A549 (cell line): ENCODE measurements around the gene SLC22A16. TPM values are rescaled to one million over a fixed set of nuclear protein-coding genes. Genes with fewer than 3 reads are reported as not detected.

ENCODE experiments used
- ATAC-seq, 2 experiments: fragments of 200-7000 bp in 1 of 2; fragments of >200 bp in 1 of 2; cut with Nextera tagmentation in 1 of 2; cut with Tn5 transposase in 1 of 2; 3 replicates each; pipeline versions ENCODE4 v1.8.0 to v1.9.1; 2018 to 2020; ENCODE audit warnings: mild to moderate bottlenecking in 1 of 2, moderate library complexity in 1 of 2
- CTCF ChIA-PET: fragments of 300-600 bp; sonication (Branson Sonifier 250); formaldehyde crosslinking; extraction: SDS; loops from one replicate; lab custom pipeline; 2021; ENCODE audit warnings: antibody characterized with exemption, inconsistent platforms; lab: Yijun Ruan, JAX
- POLR2A ChIA-PET: fragments of 350-600 bp; formaldehyde crosslinking; extraction: SDS; loops from one replicate; lab custom pipeline; 2021; ENCODE audit warnings: antibody characterized with exemption, inconsistent platforms; lab: Yijun Ruan, JAX
- DNase-seq, 2 experiments: peaks; one replicate each; pipeline versions ENCODE4 v3.0.0 to v3.0.0-alpha.2; 2011 to 2016; ENCODE audit warnings: low read depth in 1 of 2, low spot score in 1 of 2
- FAIRE-seq: peaks from 2 replicates; lab custom pipeline; 2011; peaks lifted over from hg19 to GRCh38; lab: Jason Lieb, UNC
- H3K27ac ChIP-seq, 2 experiments: fragments of >200 bp; sonication (Bioruptor Twin); formaldehyde crosslinking; 3 replicates each; pipeline ENCODE4 v1.5.1; 2016 to 2017
- H3K4me1 ChIP-seq: fragments of >200 bp; sonication (Bioruptor Twin); formaldehyde crosslinking; 3 replicates; pipeline ENCODE4 v1.6.1; 2016
- H3K4me2 ChIP-seq: fragments of >200 bp; sonication (Bioruptor Twin); formaldehyde crosslinking; 3 replicates; pipeline ENCODE4 v1.6.1; 2016
- H3K4me3 ChIP-seq: fragments of >200 bp; sonication (Bioruptor Twin); formaldehyde crosslinking; 3 replicates; pipeline ENCODE4 v1.5.1; 2016
- H3K9me3 ChIP-seq: fragments of >200 bp; sonication (Bioruptor Twin); formaldehyde crosslinking; 3 replicates; pipeline ENCODE4 v1.6.1; 2016
- CBX8 ChIP-seq: fragments of 200-600 bp; sonication (generic); IDR thresholded peaks from 2 replicates; pipeline ENCODE4 v1.6.1; 2016
- CHD4 ChIP-seq: fragments of 200-600 bp; sonication (generic); IDR thresholded peaks from 2 replicates; pipeline ENCODE4 v1.6.1; 2016; ENCODE audit warnings: antibody characterized with exemption, mild to moderate bottlenecking, borderline replicate concordance
- EHF ChIP-seq: fragments of 250-450 bp; sonication (Bioruptor Pico); IDR thresholded peaks from 2 replicates; pipeline ENCODE4 v1.5.0; 2020; ENCODE audit warnings: mild to moderate bottlenecking
- EHMT2 ChIP-seq: fragments of 200-600 bp; sonication (generic); IDR thresholded peaks from 2 replicates; pipeline ENCODE4 v1.6.1; 2016; ENCODE audit warnings: antibody characterized with exemption, low read depth, mild to moderate bottlenecking, moderate library complexity
- ESRRA ChIP-seq: fragments of 150-350 bp; IDR thresholded peaks from 2 replicates; pipeline ENCODE4 v1.6.1; 2014; ENCODE audit warnings: mild to moderate bottlenecking, low read length, borderline replicate concordance
- FOSL2 ChIP-seq, 2 experiments: fragments of 450-650 bp in 1 of 2; fragments of >200 bp in 1 of 2; sonication (Bioruptor Twin) in 1 of 2; formaldehyde crosslinking; IDR thresholded peaks; 2 replicates each; pipeline versions ENCODE4 v1.5.0 to v1.6.1; 2016 to 2020; ENCODE audit warnings: mild to moderate bottlenecking in 1 of 2, moderate library complexity in 1 of 2
- FOXS1 ChIP-seq: fragments of 250-450 bp; sonication (Bioruptor Pico); IDR thresholded peaks from 2 replicates; pipeline ENCODE4 v1.5.0; 2020; ENCODE audit warnings: mild to moderate bottlenecking, moderate library complexity
- GATA3 ChIP-seq: IDR thresholded peaks from 2 replicates; pipeline ENCODE4 v1.6.1; 2012; ENCODE audit warnings: borderline replicate concordance
- HDAC2 ChIP-seq: fragments of 200-600 bp; sonication (generic); IDR thresholded peaks from 2 replicates; pipeline ENCODE4 v1.6.1; 2016
- HEYL ChIP-seq: fragments of 250-450 bp; sonication (Bioruptor Pico); IDR thresholded peaks from 2 replicates; pipeline ENCODE4 v1.8.0; 2021; ENCODE audit warnings: mild to moderate bottlenecking, moderate library complexity
- JUNB ChIP-seq: fragments of >200 bp; sonication (Bioruptor Twin); formaldehyde crosslinking; IDR thresholded peaks from 2 replicates; pipeline ENCODE4 v1.6.1; 2016
- KDM1A ChIP-seq: fragments of 200-600 bp; sonication (generic); IDR thresholded peaks from 2 replicates; pipeline ENCODE4 v1.6.1; 2016; ENCODE audit warnings: low read depth, mild to moderate bottlenecking
- MAFK ChIP-seq: fragments of 450-650 bp; IDR thresholded peaks from 2 replicates; pipeline ENCODE4 v1.6.1; 2014; ENCODE audit not compliant: partially characterized antibody
- PHF8 ChIP-seq: fragments of 200-600 bp; sonication (generic); IDR thresholded peaks from 2 replicates; pipeline ENCODE4 v1.6.1; 2016; ENCODE audit warnings: low read depth, mild to moderate bottlenecking, antibody characterized with exemption, moderate library complexity, borderline replicate concordance
- POLR2AphosphoS2 ChIP-seq: conservative IDR thresholded peaks from 2 replicates; pipeline ENCODE4 v1.6.1; 2012; ENCODE audit warnings: low read length, improper control_type of control experiment, inconsistent platforms
- RARB ChIP-seq: fragments of 250-450 bp; sonication (Bioruptor Pico); IDR thresholded peaks from 2 replicates; pipeline ENCODE4 v1.8.0; 2021; ENCODE audit warnings: mild to moderate bottlenecking, moderate library complexity
- RNF2 ChIP-seq: fragments of 200-600 bp; sonication (generic); IDR thresholded peaks from 2 replicates; pipeline ENCODE4 v1.6.1; 2016; ENCODE audit warnings: low read depth, mild to moderate bottlenecking, antibody characterized with exemption, moderate library complexity, borderline replicate concordance
- SMC3 ChIP-seq: fragments of >200 bp; sonication (Bioruptor Twin); formaldehyde crosslinking; IDR thresholded peaks from 3 replicates; pipeline ENCODE4 v1.6.1; 2018; ENCODE audit warnings: inconsistent platforms
- TP53 ChIP-seq: fragments of 250-450 bp; sonication (Bioruptor Pico); IDR thresholded peaks from 2 replicates; pipeline ENCODE4 v1.5.0; 2021; ENCODE audit warnings: mild to moderate bottlenecking, moderate library complexity
- ZFP36 ChIP-seq: fragments of 450-650 bp; IDR thresholded peaks from 2 replicates; pipeline ENCODE4 v1.6.1; 2014; ENCODE audit warnings: borderline replicate concordance; ENCODE audit not compliant: partially characterized antibody
- ZNF302 ChIP-seq: fragments of 250-450 bp; sonication (Bioruptor Pico); IDR thresholded peaks from 2 replicates; pipeline ENCODE4 v1.9.0; 2021; ENCODE audit warnings: inconsistent platforms, mild to moderate bottlenecking, moderate library complexity
- WGBS: methylation state at CpG from one replicate; pipeline ENCODE4 v1.1.6; 2017; ENCODE audit errors: missing lambda C conversion rate; 5-methylcytosine and 5-hydroxymethylcytosine counted together
- polyA plus RNA-seq, 4 experiments: library from polyadenylated mRNA; depleted of rRNA in 3 of 4; stranded (reverse); fragments of >200 nt; fragmentation: RNase III in 1 of 4; extraction: RNeasy Plus Mini Kit Qiagen cat#74134 plus additional on column Dnase treatment in 1 of 4; gene quantifications; 2 replicates in 3 of 4; 3 replicates in 1 of 4; pipeline ENCODE4 v1.2.3, GENCODE V29; 2011 to 2017
- TF ChIP-seq, protein P1 (sequence below): IDR thresholded peaks from 2 replicates; pipeline ENCODE4 v1.6.1; 2012; ENCODE audit warnings: low read depth, borderline replicate concordance
- TF ChIP-seq, protein P2 (sequence below): fragments of 250-450 bp; sonication (Bioruptor Pico); IDR thresholded peaks from 2 replicates; pipeline ENCODE4 v1.5.0; 2020; ENCODE audit warnings: low read depth, mild to moderate bottlenecking, moderate library complexity
- TF ChIP-seq, protein P3 (sequence below): fragments of >200 bp; sonication (Bioruptor Twin); formaldehyde crosslinking; IDR thresholded peaks from 3 replicates; pipeline ENCODE4 v1.5.1; 2016
- TF ChIP-seq, protein P4 (sequence below): IDR thresholded peaks from 2 replicates; pipeline ENCODE4 v1.6.1; 2012
- TF ChIP-seq, protein P5 (sequence below): fragments of 450-650 bp; IDR thresholded peaks from 2 replicates; pipeline ENCODE4 v1.6.1; 2014; ENCODE audit warnings: antibody characterized with exemption
- TF ChIP-seq, protein P6 (sequence below): fragments of 250-450 bp; sonication (Bioruptor Pico); IDR thresholded peaks from 2 replicates; pipeline ENCODE4 v1.5.0; 2021; ENCODE audit warnings: mild to moderate bottlenecking, moderate library complexity, borderline replicate concordance

SLC22A16 gene
- polyA plus RNA-seq, 2 of the 4 experiments (the other 2 are of a cell fraction), result not detected

DNA sequence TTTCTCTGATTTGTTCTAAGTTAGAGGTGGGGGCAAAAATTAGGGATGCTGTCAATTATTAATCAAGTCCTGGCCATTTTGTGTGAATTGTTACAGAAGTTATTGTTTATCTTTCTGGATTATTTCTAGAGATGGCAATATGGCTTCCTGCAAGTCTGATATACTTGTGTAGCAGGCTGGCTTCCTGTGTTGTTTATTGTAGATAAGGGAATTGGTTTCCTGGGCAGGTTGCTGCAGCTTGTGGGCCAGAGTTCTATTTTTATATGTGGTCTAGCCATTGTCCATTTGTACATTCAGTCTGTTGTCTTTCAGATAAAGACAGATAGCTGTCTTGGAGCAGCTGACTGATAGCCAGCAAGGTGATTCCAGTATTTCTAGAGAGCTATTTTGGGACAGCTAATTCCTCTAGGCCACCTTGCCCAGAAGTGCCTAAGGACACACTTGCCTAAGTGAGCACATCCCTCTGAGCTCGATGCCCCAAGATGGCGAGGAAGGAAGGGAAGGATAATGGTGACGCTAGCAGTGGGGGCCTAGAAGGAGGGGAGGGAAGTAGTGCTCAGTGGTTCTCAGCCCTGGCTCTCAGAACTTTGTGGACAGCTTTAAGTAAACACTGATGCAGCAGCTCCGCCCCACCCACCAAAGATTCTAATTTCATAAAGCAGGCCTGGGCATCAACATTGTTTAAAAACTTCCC, 86.6 kb downstream of the SLC22A16 start:
- FAIRE-seq (no peak), DNase-seq (no peak)
- TF ChIP-seq EHF (CRISPR knock-in tag), result no peak
- TF ChIP-seq, protein P1, sequence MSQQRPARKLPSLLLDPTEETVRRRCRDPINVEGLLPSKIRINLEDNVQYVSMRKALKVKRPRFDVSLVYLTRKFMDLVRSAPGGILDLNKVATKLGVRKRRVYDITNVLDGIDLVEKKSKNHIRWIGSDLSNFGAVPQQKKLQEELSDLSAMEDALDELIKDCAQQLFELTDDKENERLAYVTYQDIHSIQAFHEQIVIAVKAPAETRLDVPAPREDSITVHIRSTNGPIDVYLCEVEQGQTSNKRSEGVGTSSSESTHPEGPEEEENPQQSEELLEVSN, result no peak
- no peak for TF ChIP-seq ESRRA
- TF ChIP-seq TP53 (CRISPR knock-in tag), result no peak
- TF ChIP-seq KDM1A, result no peak
- no peak for TF ChIP-seq HDAC2
- TF ChIP-seq, protein P2, sequence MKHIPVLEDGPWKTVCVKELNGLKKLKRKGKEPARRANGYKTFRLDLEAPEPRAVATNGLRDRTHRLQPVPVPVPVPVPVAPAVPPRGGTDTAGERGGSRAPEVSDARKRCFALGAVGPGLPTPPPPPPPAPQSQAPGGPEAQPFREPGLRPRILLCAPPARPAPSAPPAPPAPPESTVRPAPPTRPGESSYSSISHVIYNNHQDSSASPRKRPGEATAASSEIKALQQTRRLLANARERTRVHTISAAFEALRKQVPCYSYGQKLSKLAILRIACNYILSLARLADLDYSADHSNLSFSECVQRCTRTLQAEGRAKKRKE (CRISPR knock-in tag), result no peak
- TF ChIP-seq RNF2, result no peak
- TF ChIP-seq CHD4, result no peak
- TF ChIP-seq EHMT2, result no peak
- no peak for TF ChIP-seq FOXS1 (CRISPR knock-in tag)
- TF ChIP-seq HEYL (CRISPR knock-in tag), result no peak
- TF ChIP-seq FOSL2 (IDR thresholded peaks at IDR 0.05), result no peak
- no peak for TF ChIP-seq FOSL2 (CRISPR knock-in tag; IDR thresholded peaks at IDR 0.05)
- no peak for TF ChIP-seq RARB (CRISPR knock-in tag)
- TF ChIP-seq, protein P3, sequence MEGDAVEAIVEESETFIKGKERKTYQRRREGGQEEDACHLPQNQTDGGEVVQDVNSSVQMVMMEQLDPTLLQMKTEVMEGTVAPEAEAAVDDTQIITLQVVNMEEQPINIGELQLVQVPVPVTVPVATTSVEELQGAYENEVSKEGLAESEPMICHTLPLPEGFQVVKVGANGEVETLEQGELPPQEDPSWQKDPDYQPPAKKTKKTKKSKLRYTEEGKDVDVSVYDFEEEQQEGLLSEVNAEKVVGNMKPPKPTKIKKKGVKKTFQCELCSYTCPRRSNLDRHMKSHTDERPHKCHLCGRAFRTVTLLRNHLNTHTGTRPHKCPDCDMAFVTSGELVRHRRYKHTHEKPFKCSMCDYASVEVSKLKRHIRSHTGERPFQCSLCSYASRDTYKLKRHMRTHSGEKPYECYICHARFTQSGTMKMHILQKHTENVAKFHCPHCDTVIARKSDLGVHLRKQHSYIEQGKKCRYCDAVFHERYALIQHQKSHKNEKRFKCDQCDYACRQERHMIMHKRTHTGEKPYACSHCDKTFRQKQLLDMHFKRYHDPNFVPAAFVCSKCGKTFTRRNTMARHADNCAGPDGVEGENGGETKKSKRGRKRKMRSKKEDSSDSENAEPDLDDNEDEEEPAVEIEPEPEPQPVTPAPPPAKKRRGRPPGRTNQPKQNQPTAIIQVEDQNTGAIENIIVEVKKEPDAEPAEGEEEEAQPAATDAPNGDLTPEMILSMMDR, result no peak
- no peak for TF ChIP-seq PHF8
- TF ChIP-seq SMC3, result no peak
- TF ChIP-seq, protein P4, sequence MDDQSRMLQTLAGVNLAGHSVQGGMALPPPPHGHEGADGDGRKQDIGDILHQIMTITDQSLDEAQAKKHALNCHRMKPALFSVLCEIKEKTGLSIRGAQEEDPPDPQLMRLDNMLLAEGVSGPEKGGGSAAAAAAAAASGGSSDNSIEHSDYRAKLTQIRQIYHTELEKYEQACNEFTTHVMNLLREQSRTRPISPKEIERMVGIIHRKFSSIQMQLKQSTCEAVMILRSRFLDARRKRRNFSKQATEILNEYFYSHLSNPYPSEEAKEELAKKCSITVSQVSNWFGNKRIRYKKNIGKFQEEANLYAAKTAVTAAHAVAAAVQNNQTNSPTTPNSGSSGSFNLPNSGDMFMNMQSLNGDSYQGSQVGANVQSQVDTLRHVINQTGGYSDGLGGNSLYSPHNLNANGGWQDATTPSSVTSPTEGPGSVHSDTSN, result no peak
- TF ChIP-seq, all 56 proteins: peak for 0
- no peaks in the 10 kb centered on the region for H3K9me3 ChIP-seq
- ChIA-PET POLR2A (no interaction called here), CTCF (interaction anchor here (0.6 to 6.5 kb wide), 18 partner anchors 8 to 786 kb away, joined by 3 to 33 read pairs (median 4); no protein-coding TSS in a partner anchor)
- H3K4me2 ChIP-seq, result no peak overlapping the region
- WGBS, result 29% methylated on average over 4 of the region's 4 CpGs
- no peak for ATAC-seq
- no peak overlapping the region for H3K27ac ChIP-seq
- no peak overlapping the region for H3K4me3 ChIP-seq
- no peaks in the 10 kb centered on the region for H3K4me1 ChIP-seq

DNA sequence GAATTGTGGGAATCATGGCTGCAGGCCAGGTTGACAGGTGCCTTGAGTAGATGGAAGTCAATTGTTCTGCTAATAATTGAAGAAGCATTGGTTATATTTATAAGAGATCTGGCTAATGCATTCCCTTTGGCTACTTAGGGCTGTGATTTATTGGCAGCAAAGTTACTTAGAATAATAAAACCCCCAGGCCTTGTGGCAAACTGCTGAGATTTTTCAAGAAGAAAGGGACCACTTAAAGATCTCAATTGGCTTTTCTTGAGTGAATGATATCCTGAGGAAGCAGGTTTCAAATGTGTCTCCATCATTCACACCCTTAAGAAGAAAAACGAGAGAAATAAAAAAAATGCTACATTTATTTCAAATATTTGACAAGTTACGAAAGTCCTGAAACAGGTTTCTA, 88.4 kb downstream of the SLC22A16 start:
- ATAC-seq (no peak), DNase-seq (no peak), FAIRE-seq (no peak)
- H3K4me2 ChIP-seq, result no peak overlapping the region
- CTCF ChIA-PET, result interaction anchor here (1.3 kb wide), 1 partner anchor 687 kb away, joined by 3 read pairs; no protein-coding TSS in a partner anchor
- POLR2A ChIA-PET, result no interaction called here
- WGBS, result 48% methylated on average over 2 of the region's 2 CpGs
- no peaks in the 10 kb centered on the region for H3K4me1 ChIP-seq
- H3K9me3 ChIP-seq, result no peaks in the 10 kb centered on the region
- H3K27ac ChIP-seq, result no peak overlapping the region
- H3K4me3 ChIP-seq, result no peak overlapping the region
- TF ChIP-seq MAFK, result no peak
- TF ChIP-seq GATA3, result no peak
- TF ChIP-seq, protein P1, result no peak
- no peak for TF ChIP-seq ZNF302 (CRISPR knock-in tag)
- TF ChIP-seq POLR2AphosphoS2, result no peak
- no peak for TF ChIP-seq PHF8
- TF ChIP-seq, protein P4, result no peak
- TF ChIP-seq, protein P5, sequence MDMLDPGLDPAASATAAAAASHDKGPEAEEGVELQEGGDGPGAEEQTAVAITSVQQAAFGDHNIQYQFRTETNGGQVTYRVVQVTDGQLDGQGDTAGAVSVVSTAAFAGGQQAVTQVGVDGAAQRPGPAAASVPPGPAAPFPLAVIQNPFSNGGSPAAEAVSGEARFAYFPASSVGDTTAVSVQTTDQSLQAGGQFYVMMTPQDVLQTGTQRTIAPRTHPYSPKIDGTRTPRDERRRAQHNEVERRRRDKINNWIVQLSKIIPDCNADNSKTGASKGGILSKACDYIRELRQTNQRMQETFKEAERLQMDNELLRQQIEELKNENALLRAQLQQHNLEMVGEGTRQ, result no peak
- no peak for TF ChIP-seq ZFP36
- no peak for TF ChIP-seq CBX8
- TF ChIP-seq RARB (CRISPR knock-in tag), result no peak
- TF ChIP-seq JUNB, result no peak
- TF ChIP-seq, protein P6, sequence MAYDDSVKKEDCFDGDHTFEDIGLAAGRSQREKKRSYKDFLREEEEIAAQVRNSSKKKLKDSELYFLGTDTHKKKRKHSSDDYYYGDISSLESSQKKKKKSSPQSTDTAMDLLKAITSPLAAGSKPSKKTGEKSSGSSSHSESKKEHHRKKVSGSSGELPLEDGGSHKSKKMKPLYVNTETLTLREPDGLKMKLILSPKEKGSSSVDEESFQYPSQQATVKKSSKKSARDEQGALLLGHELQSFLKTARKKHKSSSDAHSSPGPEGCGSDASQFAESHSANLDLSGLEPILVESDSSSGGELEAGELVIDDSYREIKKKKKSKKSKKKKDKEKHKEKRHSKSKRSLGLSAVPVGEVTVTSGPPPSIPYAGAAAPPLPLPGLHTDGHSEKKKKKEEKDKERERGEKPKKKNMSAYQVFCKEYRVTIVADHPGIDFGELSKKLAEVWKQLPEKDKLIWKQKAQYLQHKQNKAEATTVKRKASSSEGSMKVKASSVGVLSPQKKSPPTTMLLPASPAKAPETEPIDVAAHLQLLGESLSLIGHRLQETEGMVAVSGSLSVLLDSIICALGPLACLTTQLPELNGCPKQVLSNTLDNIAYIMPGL (CRISPR knock-in tag), result no peak
